HG02884 (cell line): Measurements from ENCODE around the gene SLCO2A1.

ENCODE experiments used
- ATAC-seq: cut with Tn5 transposase; IDR thresholded peaks from one replicate; pipeline ENCODE4 v1.9.1; 2021; ENCODE audit warnings: mild to moderate bottlenecking, moderate library complexity; ENCODE audit not compliant: unreplicated experiment

The SLCO2A1 gene

DNA sequence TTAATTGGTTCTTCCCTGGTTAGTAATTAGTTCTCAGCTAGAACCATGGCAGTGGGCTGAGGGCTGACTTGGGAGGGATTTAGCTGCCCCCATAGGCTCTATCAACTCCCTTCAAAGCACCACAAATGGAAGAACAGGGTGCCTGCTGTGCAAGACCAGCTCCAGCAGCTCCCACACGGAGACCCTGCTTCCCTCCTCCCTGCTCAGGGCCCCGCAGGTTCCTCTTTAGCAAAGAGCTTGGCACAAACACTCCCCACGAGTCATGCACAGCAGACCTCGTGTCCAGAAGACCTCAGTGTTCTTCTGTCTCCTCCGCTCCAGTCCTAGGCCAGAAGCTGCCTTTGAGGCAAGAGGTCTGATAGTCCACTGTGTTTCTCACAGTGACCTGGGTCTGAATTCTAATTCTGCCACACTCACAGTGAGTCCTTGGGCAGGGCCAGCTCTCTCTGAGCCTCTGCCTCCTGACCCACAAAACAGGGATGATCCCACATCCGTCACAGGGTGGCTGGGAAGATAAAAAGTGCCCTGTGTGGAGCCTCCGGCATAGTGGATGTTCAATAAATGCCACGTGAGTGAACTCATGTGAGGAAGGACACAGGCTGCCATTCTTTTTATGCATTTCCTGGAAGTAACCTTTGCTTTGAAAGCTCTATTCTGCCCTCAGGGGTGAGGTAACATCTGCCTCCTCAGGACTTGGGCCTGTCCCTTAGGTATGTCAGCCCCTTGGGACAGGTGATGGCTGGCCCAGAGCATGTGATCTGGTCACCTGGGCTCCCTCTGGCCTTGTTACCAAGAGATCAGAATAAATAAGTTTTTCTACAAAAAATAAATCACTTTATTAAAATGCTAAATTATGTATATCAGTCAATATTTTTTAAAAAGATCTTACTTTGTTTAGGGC, 141.7 kb downstream of the SLCO2A1 start:
- ATAC-seq: no peak

GRCh38 chr3:133887074-133887802, 142.5 kb downstream of the SLCO2A1 start:
- ATAC-seq: no peak

DNA sequence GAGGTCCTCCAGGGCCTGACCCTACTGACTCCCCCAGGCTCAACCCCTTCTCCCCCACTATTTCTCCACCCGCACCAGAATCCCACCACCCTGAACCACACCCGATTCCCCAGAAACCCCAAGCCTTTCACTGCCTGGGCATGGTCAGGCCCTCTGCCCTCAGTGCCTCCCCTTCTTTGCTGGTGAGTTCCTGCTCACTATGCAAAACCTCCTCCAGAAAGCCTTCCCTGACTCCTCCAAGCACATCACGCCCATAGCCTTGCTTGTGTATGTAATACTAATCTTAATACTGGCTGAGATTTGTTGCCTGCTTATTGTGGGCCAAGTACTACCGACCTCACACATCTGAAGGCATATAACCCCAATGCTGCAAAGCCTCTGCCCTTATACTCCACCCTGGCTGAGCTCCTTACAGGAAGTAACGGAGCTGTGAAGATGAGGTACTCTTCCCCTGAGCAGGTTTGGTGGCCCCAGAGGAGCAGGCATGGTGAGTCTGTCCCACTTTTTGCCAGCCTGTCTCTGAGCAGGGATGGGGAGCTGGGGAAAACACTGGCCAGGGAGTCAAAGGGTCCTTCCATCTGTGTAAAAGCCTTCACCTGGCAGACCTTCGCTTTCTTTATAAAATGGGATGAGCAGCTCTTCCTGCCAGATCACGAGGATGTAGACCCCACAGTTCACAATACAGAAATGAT, 143.5 kb downstream of the SLCO2A1 start:
- no peak for ATAC-seq

DNA sequence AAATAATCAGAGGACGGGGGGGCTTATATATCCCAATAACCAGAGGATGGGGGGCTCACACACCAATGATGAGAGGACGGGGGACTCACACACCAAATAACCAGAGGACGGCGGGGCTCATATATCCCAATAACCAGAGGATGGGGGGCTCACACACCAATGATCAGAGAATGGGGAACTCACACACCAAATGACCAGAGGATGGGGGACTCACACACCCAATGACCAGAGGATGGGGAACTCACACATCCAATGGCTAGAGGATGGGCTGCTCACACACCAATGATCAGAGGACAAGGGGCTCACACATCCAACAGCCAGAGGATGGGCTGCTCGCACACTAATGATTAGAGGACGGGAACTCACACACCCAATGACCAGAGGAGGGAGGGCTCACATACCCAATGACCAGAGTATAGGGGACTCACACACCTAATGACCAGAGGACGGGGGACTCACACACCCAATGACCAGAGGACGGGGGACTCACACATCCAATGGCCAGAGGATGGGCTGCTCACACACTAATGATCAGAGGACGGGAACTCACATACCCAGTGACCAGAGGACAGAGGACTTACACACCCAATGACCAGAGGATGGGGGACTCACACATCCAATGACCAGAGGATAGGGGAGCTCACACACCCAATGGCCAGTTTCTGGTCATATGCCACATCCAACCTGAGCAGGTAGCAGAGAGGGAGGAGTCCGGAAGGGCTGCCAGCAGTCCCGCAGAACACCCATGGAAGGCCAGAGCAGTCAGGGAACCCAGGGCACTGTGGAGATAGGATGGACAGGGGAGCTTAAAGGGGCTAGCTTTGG, 144.6 kb downstream of the SLCO2A1 start:
- no peak for ATAC-seq

DNA sequence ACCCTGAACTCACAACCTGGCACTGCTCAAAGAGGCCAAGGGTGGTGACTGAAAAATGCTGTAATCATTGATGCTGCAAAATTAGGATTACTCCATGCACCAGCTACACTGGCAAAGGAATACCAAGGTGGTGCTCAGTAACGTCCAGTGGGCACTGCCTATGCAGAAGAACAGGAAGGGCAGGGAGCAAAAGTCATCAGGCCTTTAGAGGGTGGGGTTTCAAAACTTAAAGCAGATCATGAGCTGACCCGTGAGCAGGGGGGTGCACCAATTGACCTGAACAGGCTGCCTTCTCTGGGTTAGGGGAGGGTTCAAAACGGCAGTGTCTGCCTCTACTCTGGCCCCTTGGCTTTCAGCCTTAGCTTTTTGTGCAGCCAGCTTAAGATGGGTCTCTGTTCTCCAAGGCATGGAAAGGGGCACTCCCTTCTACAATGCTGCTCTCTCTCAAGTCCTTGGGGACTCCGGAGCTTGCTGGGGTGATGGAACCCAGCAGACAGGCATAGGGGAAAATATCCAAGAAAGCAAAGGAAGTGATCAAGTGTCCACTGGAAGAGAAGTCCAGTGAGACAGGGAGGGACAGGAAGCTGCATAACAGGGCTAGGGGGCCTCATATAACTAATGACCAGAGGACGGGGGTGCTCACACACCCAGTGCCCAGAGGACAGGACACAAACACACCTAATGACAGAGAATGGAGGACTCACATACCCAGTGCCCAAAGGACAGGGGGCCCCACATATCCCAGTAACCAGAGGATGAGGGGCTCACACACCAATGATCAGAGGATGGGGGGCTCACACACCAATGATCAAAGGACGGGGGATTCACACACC, 145.5 kb downstream of the SLCO2A1 start:
- ATAC-seq: no peak

- no peak for ATAC-seq
Observed at GRCh38 chr3:133883641-133884040, 146.1 kb downstream of the SLCO2A1 start.

DNA sequence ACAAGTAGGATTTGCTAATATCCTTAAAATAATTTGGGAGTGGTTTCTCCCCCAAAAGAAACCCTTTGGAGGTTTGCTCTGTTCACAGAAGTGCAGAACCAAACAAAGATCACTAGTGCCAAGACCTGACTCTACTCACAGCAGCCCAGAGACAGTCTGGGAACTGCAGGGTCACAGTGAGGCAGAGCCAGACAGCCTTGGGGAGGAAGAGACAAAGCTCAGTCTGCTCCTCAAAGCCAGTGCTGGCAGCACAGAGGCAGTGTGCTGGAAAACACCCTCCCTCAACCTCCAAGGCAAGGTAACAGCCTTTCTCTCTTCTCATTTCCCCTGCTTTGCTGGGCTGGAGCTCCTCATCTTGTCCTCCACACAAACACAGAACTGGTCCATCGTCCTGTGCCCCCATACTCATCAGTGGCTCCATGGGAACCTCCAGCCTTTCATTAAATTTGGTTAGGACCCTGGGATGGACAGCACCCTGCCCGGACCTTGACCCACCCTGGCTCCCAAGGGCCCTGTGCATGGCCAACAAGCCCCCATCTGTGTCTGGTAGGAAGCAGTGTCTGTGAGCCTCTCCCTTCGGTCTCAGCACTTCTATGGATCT, 146.6 kb downstream of the SLCO2A1 start:
- ATAC-seq: no peak

DNA sequence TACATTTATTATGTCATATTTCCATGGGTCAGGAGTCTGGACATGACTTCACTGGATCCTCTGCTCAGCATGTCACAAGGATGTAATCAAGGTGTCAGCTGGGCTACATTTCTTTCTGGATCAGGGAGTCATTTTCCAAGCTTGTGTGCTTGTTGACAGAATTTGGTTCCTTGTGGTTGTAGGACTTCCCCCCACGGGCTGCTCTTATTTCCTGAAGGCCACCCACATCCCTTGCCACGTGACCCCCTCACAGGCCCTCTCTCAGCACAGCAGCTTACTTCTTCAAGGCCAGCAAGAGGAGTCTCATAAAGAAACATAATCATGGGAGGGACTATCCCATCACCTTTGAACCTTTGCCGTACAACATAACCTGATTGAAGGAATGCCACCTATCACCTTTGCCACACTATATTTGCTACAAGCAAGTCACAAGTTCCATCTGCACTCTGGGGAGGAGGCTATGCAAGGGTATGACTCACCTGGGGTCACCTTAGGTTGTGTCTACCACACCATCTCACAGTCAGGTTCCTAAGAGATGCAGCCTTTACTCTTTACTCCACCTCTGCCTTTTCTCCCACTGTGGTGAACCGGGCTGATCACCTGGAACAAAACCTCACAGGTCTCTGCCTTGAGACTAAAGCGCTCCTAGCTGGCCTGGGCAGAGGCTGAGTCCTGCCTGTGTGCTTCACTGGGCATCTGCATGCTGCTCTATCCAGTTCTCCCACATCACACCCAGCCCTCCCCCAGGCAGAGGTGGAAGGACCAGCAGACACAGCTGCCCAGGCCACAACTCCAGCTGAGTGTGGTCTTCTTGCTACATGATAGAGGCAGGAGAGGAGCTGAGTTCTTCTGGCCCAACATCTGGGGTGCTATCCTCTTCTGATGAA, 147.5 kb downstream of the SLCO2A1 start:
- ATAC-seq: no peak

DNA sequence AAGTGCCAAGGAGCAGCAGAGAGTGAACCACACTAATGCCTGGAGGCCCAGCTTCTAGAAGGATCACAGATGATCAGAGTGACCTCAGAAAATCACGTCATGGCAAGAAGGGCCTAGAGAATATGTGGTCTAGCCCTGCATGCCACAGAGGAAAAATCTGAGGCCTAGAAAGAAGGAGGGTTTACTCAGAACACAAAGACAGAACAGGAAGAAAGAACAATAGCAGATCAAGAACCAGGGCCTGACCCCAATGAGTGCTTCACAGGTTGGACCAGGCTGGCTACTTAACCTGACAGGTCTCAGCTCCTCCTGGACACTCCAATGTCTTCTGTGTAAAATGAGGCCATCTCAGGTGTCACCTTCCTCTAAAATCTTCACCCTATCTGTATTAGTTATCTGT, 148.2 kb downstream of the SLCO2A1 start:
- no peak for ATAC-seq

DNA sequence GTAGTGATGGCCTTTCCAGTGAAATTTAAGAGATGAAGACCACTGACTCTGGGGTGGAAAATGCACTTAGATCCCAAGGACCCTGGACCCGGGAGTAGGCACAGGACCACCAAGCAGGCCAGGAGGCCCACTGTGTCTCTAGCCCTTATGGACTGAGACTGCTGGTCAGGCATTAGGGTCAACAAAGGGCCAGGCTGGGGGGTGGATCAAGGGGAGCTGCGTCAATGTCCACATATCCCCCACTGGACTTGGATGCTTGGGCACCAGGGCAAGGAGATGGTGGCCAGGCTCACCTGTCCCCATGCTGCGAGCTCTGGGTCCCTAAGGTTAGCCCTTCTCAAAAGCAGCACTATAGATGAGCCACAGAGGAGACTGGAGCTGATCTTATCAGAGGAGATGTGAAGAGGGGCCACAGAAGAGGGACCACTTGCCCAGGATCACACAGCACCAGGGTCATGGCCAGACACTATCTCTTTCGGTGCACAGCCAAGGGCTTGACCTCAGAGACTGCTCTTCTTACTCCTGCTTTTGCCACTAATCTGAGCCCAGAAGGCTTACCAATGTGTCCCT, 148.8 kb downstream of the SLCO2A1 start:
- no peak for ATAC-seq

- ATAC-seq: no peak
Observed at GRCh38 chr3:133880287-133880686, 149.4 kb downstream of the SLCO2A1 start.

GRCh38 chr3:133878518-133878917, 151.2 kb downstream of the SLCO2A1 start:
- no peak for ATAC-seq
